ENCODE results near the gene CIAO1. TPM values are rescaled to one million over a fixed set of nuclear protein-coding genes. Genes with fewer than 3 reads are reported as not detected.

Gene CIAO1
- total and polyA plus RNA-seq, 2 of the 13 experiments (the other 11 are each of a cell fraction or from before 2014, with no cell fraction given): 99.3 to 120 TPM

- TF ChIP-seq KDM5B (CRISPR knock-in tag; IDR thresholded peaks at IDR 0.05; ENCODE audit: borderline replicate concordance) (no peak), KLF13 (CRISPR knock-in tag; IDR thresholded peaks at IDR 0.05) (no peak), MAFG (CRISPR knock-in tag; IDR thresholded peaks at IDR 0.05) (no peak), ZFP90 (CRISPR knock-in tag; IDR thresholded peaks at IDR 0.05; ENCODE audit: borderline replicate concordance) (peak; percentile 68; the same call in 1 of the 2 replicates), ZNF598 (CRISPR knock-in tag; IDR thresholded peaks at IDR 0.05; ENCODE audit: borderline replicate concordance) (no peak), NKX3-1 (CRISPR knock-in tag; IDR thresholded peaks at IDR 0.05) (no peak), HMGA1 (CRISPR knock-in tag; conservative IDR thresholded peaks at IDR 0.05) (no peak), ZNF235 (CRISPR knock-in tag; IDR thresholded peaks at IDR 0.05; ENCODE audit: borderline replicate concordance) (no peak), MAFF (IDR thresholded peaks at IDR 0.05; ENCODE audit: low read depth, low read length) (peak; percentile 19; the same call in 1 of the 2 replicates), PHF8 (CRISPR knock-in tag; IDR thresholded peaks at IDR 0.05) (no peak), ZNF543 (CRISPR knock-in tag; IDR thresholded peaks at IDR 0.05) (no peak), CBX5 (CRISPR knock-in tag; IDR thresholded peaks at IDR 0.05; ENCODE audit: borderline replicate concordance) (no peak), ZFP36 (IDR thresholded peaks at IDR 0.05; ENCODE audit: borderline replicate concordance, low read depth, low read length, partially characterized antibody) (no peak), ATF7 (IDR thresholded peaks at IDR 0.05) (no peak), ATF7 (CRISPR knock-in tag; IDR thresholded peaks at IDR 0.05) (no peak), ZEB1 (IDR thresholded peaks at IDR 0.05; ENCODE audit: insufficient replicate concordance, low read depth) (peak; percentile 92), SMYD3 (CRISPR knock-in tag; IDR thresholded peaks at IDR 0.05) (no peak), ZNF496 (CRISPR knock-in tag; IDR thresholded peaks at IDR 0.05; ENCODE audit: insufficient replicate concordance) (no peak), RFXAP (CRISPR knock-in tag; IDR thresholded peaks at IDR 0.05; ENCODE audit: borderline replicate concordance) (no peak), SRSF9 (IDR thresholded peaks at IDR 0.05; ENCODE audit: borderline replicate concordance, insufficient read depth, low read depth, low read length, poor library complexity, severe bottlenecking) (no peak), RXRA (CRISPR knock-in tag; IDR thresholded peaks at IDR 0.05) (no peak), SRSF1 (optimal IDR thresholded peaks at IDR 0.05; ENCODE audit: low read depth, low read length) (no peak), SAP130 (CRISPR knock-in tag; IDR thresholded peaks at IDR 0.05; ENCODE audit: low read depth) (peak; percentile 86), ZNF138 (CRISPR knock-in tag; IDR thresholded peaks at IDR 0.05; ENCODE audit: low read depth) (no peak), ZNF724P (CRISPR knock-in tag; IDR thresholded peaks at IDR 0.05; ENCODE audit: borderline replicate concordance) (no peak), PRMT3 (CRISPR knock-in tag; IDR thresholded peaks at IDR 0.05; ENCODE audit: borderline replicate concordance, low read depth) (no peak), REL (CRISPR knock-in tag; conservative IDR thresholded peaks at IDR 0.05) (no peak)
- TF ChIP-seq, protein P1, sequence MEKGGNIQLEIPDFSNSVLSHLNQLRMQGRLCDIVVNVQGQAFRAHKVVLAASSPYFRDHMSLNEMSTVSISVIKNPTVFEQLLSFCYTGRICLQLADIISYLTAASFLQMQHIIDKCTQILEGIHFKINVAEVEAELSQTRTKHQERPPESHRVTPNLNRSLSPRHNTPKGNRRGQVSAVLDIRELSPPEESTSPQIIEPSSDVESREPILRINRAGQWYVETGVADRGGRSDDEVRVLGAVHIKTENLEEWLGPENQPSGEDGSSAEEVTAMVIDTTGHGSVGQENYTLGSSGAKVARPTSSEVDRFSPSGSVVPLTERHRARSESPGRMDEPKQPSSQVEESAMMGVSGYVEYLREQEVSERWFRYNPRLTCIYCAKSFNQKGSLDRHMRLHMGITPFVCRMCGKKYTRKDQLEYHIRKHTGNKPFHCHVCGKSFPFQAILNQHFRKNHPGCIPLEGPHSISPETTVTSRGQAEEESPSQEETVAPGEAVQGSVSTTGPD (CRISPR knock-in tag; IDR thresholded peaks at IDR 0.05): no peak
- TF ChIP-seq, protein P2, sequence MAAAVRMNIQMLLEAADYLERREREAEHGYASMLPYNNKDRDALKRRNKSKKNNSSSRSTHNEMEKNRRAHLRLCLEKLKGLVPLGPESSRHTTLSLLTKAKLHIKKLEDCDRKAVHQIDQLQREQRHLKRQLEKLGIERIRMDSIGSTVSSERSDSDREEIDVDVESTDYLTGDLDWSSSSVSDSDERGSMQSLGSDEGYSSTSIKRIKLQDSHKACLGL (CRISPR knock-in tag; IDR thresholded peaks at IDR 0.05): no peak
- TF ChIP-seq, protein P3, sequence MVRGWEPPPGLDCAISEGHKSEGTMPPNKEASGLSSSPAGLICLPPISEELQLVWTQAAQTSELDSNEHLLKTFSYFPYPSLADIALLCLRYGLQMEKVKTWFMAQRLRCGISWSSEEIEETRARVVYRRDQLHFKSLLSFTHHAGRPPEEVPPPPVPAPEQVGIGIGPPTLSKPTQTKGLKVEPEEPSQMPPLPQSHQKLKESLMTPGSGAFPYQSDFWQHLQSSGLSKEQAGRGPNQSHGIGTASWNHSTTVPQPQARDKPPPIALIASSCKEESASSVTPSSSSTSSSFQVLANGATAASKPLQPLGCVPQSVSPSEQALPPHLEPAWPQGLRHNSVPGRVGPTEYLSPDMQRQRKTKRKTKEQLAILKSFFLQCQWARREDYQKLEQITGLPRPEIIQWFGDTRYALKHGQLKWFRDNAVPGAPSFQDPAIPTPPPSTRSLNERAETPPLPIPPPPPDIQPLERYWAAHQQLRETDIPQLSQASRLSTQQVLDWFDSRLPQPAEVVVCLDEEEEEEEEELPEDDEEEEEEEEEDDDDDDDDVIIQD (CRISPR knock-in tag; IDR thresholded peaks at IDR 0.05; ENCODE audit: low read depth): no peak
Measured at GRCh38 chr2:96261328-96262003, 4.6 kb upstream of the CIAO1 start (continued).

All from HepG2 (cell line).